A673 (cell line): Measurements from ENCODE around the gene MAPK12.

Source experiments
- CTCF ChIP-seq: fragments of 300-800, 200-600 bp; sonication (generic); conservative IDR thresholded peaks from 2 replicates; pipeline ENCODE4 v1.5.1; 2017; ENCODE audit warnings: low read depth, mild to moderate bottlenecking, antibody characterized with exemption, low read length, moderate library complexity, mixed read lengths
- EZH2 ChIP-seq: fragments of 200-600 bp; sonication (generic); IDR thresholded peaks from 2 replicates; pipeline ENCODE4 v1.6.1; 2017; ENCODE audit warnings: borderline replicate concordance, low read depth, mild to moderate bottlenecking, mixed read lengths, antibody characterized with exemption, low read length; ENCODE audit not compliant: poor library complexity, severe bottlenecking

- TF ChIP-seq CTCF (no peak), EZH2 (no peak)
Measured at GRCh38 chr22:50215297-50216054, 46.0 kb downstream of the MAPK12 start.
